ENCODE results near the gene ATG7.

The ATG7 gene

GRCh38 chr3:11447584-11448200 is 175.5 kb downstream of the ATG7 start:
- no peak overlapping the region for H3K4me3 ChIP-seq (IDR thresholded peaks at IDR 0.05; ENCODE audit: insufficient read depth, low read depth, low read length)
- TF ChIP-seq CTCF (conservative IDR thresholded peaks at IDR 0.05; ENCODE audit: low read depth, low read length): no peak
- no peaks in the 10 kb centered on the region for H3K4me1 ChIP-seq (ENCODE audit: low read depth, poor library complexity, severe bottlenecking)
- H3K4me2 ChIP-seq: no peak overlapping the region
- no peak overlapping the region for H2AFZ ChIP-seq (ENCODE audit: low read depth)
- no peak overlapping the region for H3K9ac ChIP-seq
- no peaks in the 10 kb centered on the region for H3K36me3 ChIP-seq (ENCODE audit: insufficient read depth)
- no peaks in the 10 kb centered on the region for H3K27me3 ChIP-seq (ENCODE audit: insufficient read depth, low read depth)
- H4K20me1 ChIP-seq (ENCODE audit: insufficient read depth): no peaks in the 10 kb centered on the region
- no peaks in the 10 kb centered on the region for H3K79me2 ChIP-seq (ENCODE audit: insufficient read depth, low read depth)
- no peak overlapping the region for H3K27ac ChIP-seq

GRCh38 chr3:11450015-11450414 is 177.8 kb downstream of the ATG7 start:
- Histone ChIP-seq H3K9ac (no peak overlapping the region), H4K20me1 (ENCODE audit: insufficient read depth) (no peaks in the 10 kb centered on the region), H3K79me2 (ENCODE audit: insufficient read depth, low read depth) (no peaks in the 10 kb centered on the region), H3K4me3 (IDR thresholded peaks at IDR 0.05; ENCODE audit: insufficient read depth, low read depth, low read length) (no peak overlapping the region), H3K27ac (no peak overlapping the region), H3K27me3 (ENCODE audit: insufficient read depth, low read depth) (no peaks in the 10 kb centered on the region), H3K4me1 (ENCODE audit: low read depth, poor library complexity, severe bottlenecking) (no peaks in the 10 kb centered on the region), H3K4me2 (no peak overlapping the region), H2AFZ (ENCODE audit: low read depth) (no peak overlapping the region), H3K36me3 (ENCODE audit: insufficient read depth) (no peaks in the 10 kb centered on the region)
- TF ChIP-seq CTCF (conservative IDR thresholded peaks at IDR 0.05; ENCODE audit: low read depth, low read length): no peak

GRCh38 chr3:11452312-11452711 is 180.1 kb downstream of the ATG7 start:
- no peak for TF ChIP-seq CTCF (conservative IDR thresholded peaks at IDR 0.05; ENCODE audit: low read depth, low read length)
- Histone ChIP-seq H3K79me2 (ENCODE audit: insufficient read depth, low read depth) (no peaks in the 10 kb centered on the region), H3K4me1 (ENCODE audit: low read depth, poor library complexity, severe bottlenecking) (no peaks in the 10 kb centered on the region), H2AFZ (ENCODE audit: low read depth) (no peak overlapping the region), H4K20me1 (ENCODE audit: insufficient read depth) (no peaks in the 10 kb centered on the region), H3K4me3 (IDR thresholded peaks at IDR 0.05; ENCODE audit: insufficient read depth, low read depth, low read length) (no peak overlapping the region), H3K9ac (no peak overlapping the region), H3K36me3 (ENCODE audit: insufficient read depth) (no peaks in the 10 kb centered on the region), H3K27me3 (ENCODE audit: insufficient read depth, low read depth) (no peaks in the 10 kb centered on the region), H3K4me2 (no peak overlapping the region), H3K27ac (no peak overlapping the region)

GRCh38 chr3:11452885-11453847 is 181.0 kb downstream of the ATG7 start:
- H3K4me2 ChIP-seq: no peak overlapping the region
- no peak overlapping the region for H2AFZ ChIP-seq (ENCODE audit: low read depth)
- H3K4me1 ChIP-seq (ENCODE audit: low read depth, poor library complexity, severe bottlenecking): no peaks in the 10 kb centered on the region
- no peaks in the 10 kb centered on the region for H3K36me3 ChIP-seq (ENCODE audit: insufficient read depth)
- no peak overlapping the region for H3K9ac ChIP-seq
- H3K27ac ChIP-seq: no peak overlapping the region
- no peak for TF ChIP-seq CTCF (conservative IDR thresholded peaks at IDR 0.05; ENCODE audit: low read depth, low read length)
- no peaks in the 10 kb centered on the region for H3K27me3 ChIP-seq (ENCODE audit: insufficient read depth, low read depth)
- no peaks in the 10 kb centered on the region for H4K20me1 ChIP-seq (ENCODE audit: insufficient read depth)
- H3K4me3 ChIP-seq (IDR thresholded peaks at IDR 0.05; ENCODE audit: insufficient read depth, low read depth, low read length): no peak overlapping the region
- H3K79me2 ChIP-seq (ENCODE audit: insufficient read depth, low read depth): no peaks in the 10 kb centered on the region
